HG02884 (cell line): Measurements from ENCODE around the gene ZNF343.
"Not testable (repeated sequence)": the region's sequence is repeated elsewhere in the genome, so short reads cannot be mapped to it uniquely, and the experiment has no call there.

ENCODE experiments used
- ATAC-seq: cut with Tn5 transposase; IDR thresholded peaks from one replicate; pipeline ENCODE4 v1.9.1; 2021; ENCODE audit warnings: mild to moderate bottlenecking, moderate library complexity; ENCODE audit not compliant: unreplicated experiment

Gene ZNF343

GRCh38 chr20:2521369-2522305 is 12.9 kb upstream of the ZNF343 start:
- no peak for ATAC-seq

- no peak for ATAC-seq
Measured at GRCh38 chr20:2520617-2521016, 11.9 kb upstream of the ZNF343 start.

DNA sequence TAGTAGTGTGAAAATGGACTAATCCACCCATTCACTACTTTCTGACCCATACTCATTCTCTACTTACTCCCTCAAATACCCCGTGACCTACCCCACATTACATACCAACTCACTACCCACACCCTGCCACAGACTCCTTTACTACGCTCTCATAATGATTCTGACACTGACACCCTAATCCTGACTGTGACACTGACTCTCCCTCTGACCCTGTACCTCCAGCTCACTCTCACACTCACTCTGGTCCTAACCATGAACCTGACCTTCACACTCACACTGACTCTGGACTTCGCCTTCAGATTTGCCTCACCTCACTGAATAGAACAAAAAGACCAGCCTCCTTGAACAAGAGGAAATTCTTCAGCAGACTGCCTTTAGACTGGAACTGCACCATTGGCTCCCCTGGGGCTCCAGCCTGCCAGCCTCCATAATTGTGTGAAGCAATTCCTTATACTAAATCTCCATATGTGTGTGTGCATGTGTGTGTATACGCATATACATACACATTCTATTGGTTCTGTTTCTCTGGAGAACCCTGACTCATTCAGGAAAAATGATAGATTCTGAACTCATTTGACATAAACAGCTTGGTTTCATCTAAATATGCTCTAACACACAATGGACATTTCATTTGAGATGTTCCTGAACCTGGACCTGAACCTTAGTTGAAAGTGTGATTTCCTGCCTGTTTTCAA is 10.5 kb upstream of the ZNF343 start:
- ATAC-seq, result no peak

DNA sequence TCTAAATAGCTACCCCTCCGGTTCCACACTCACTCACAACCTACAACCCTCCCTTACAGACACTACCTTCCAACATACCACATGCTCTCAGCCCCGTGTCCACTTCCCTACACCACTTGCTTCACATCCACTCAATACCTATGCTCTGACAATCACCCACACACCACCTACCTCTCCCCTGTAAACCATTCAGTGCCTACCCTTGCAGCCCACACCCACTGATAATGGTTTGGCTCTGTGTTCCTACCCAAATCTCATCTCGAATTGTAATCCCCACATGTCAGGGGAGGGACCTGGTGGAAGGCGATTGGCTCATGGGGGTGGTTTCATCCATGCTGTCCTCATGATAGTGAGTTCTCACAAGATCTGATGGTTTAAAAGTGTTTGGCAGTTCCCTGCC is 9.8 kb upstream of the ZNF343 start:
- no peak for ATAC-seq

GRCh38 chr20:2518096-2518495 is 9.4 kb upstream of the ZNF343 start:
- no peak for ATAC-seq

DNA sequence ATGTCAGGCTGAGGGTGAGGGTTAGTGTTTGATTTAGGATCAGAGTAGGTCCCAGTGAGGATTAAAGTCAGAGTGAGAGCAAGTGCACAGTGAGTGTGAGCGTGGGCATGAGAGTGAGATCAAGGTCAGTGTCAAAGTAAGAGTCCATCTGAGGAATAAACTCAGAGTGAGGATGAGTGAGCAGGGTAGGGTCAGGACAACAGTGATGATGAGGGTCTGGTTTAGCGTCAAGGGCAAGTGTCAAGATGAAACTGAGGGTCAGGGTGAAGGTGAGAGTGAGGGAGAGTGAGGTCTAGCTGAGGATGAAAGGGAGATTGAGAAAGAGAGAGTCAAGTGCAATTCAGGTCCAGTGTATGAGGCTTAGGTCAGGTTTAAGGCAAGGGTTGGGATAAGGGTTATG is 7.7 kb upstream of the ZNF343 start:
- ATAC-seq, result no peak

DNA sequence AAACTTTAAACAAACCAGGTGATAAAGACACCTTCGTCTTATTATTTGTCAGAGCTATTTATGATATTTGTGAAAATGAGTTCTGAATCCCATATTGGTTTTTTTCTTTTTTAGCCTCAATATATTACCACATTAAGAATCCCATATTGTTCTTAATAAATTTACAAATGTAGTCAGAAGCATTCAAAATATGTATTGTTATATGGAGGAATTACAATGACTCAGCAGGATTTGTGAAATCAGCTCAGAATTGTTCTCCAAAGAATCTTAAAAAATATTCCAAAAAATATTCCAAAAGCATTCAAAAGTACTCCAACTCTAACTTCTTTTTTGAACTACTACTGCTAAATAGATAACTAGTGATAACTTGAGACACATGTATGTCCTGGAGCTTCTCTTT is 6.5 kb upstream of the ZNF343 start:
- no peak for ATAC-seq

DNA sequence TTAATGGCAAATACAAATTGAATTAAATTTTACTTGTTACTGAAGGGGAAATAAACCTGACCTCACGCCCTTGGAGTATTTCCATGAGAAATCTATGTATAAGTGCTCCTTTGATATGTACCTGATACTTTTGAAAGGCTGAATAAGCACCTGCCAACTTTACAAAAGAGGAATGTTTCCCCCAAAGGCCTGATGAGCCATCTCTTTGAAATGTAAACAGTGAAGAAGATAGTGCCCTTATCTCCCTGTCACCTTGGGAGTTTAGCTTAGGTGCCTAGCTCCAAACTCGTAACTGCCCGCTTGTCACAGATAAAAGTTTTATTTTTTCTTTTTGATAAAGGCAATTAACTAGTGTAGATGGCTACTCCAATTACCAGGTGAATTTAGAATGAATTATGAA is 1.1 kb upstream of the ZNF343 start:
- no peak for ATAC-seq

GRCh38 chr20:2509468-2509781 is 710 bp upstream of the ZNF343 start:
- ATAC-seq, result no peak

- no peak for ATAC-seq
Measured at GRCh38 chr20:2507875-2508630, 662 bp downstream of the ZNF343 start.

- ATAC-seq, result no peak
Measured at GRCh38 chr20:2507464-2507863, 1.3 kb downstream of the ZNF343 start.

GRCh38 chr20:2506426-2506825 is 2.3 kb downstream of the ZNF343 start:
- not testable (repeated sequence) for ATAC-seq

GRCh38 chr20:2504803-2505202 is 3.9 kb downstream of the ZNF343 start:
- ATAC-seq, result not testable (repeated sequence)

DNA sequence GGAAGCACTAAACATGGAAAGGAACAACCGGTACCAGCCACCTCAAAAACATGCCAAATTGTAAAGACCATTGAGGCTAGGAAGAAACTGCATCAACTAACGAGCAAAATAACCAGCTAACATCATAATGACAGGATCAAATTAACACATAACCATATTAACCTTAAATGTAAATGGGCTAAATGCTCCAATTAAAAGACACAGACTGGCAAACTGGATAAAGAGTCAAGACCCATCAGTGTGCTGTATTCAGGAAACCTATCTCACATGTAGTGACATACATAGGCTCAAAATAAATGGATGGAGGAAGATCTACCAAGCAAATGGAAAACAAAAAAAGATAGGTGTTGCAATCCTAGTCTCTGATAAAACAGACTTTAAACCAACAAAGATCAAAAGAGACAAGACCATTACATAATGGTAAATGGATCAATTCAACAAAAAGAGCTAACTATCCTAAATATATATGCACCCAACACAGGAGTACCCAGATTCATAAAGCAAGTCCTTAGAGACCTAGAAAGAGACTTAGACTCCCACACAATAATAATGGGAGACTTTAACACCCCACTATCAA is 5.8 kb downstream of the ZNF343 start:
- not testable (repeated sequence) for ATAC-seq

DNA sequence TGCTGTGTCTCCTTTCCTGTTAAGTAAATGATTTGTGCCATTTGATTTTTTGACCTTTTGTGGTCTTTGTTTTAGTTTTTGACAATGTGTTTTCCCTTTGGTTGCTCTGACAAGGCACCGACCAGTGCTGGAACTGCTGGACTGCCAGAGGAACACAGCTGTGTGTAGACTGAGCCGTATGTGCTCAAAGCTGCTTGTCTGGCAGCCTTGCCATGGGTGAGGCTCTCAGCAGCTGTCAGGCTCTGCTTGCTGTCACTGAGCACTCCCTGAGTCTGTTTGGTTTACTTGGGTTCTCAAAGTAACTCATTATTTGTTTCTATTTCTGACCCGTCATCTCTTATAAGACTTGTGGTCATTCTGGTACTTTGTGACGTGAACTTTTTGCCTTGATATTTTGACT is 23.1 kb downstream of the ZNF343 start:
- no peak for ATAC-seq

DNA sequence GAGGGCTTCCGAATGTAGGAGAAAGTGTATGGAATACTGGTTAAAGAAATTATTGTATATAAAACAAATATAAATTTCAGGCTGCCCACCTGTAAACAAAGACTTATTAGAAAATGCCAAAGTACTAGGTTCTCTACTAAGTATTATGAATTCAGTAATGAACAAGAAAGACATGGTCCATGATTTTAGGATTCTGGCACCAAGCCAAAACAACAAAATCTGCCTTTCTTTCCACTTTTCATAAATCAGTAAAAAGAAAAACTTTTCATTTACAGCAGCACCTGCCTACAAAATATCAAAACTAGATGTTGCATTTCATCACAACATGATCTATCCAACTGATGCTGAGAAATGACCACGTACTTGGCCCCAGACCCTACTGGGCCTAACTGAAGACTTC is 23.6 kb downstream of the ZNF343 start:
- ATAC-seq, result no peak

DNA sequence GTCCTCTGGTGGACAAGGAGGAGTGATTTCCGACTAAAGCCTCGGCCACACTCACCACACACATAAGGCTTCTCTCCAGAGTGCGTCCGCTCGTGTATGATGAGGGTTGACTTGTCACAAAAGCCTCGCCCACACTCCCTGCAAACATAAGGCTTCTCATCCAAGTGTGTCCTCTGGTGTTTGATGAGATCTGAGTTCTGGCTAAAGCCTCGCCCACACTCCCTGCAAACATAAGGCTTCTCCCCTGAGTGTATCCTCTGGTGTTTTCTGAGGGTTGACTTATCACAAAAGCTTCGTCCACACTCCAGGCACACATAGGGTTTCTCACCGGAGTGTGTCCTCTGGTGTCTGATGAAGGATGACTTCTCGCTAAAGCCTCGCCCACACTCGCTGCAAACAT is 25.2 kb downstream of the ZNF343 start:
- no peak for ATAC-seq

- no peak for ATAC-seq
Measured at GRCh38 chr20:2480381-2480780, 28.3 kb downstream of the ZNF343 start.

DNA sequence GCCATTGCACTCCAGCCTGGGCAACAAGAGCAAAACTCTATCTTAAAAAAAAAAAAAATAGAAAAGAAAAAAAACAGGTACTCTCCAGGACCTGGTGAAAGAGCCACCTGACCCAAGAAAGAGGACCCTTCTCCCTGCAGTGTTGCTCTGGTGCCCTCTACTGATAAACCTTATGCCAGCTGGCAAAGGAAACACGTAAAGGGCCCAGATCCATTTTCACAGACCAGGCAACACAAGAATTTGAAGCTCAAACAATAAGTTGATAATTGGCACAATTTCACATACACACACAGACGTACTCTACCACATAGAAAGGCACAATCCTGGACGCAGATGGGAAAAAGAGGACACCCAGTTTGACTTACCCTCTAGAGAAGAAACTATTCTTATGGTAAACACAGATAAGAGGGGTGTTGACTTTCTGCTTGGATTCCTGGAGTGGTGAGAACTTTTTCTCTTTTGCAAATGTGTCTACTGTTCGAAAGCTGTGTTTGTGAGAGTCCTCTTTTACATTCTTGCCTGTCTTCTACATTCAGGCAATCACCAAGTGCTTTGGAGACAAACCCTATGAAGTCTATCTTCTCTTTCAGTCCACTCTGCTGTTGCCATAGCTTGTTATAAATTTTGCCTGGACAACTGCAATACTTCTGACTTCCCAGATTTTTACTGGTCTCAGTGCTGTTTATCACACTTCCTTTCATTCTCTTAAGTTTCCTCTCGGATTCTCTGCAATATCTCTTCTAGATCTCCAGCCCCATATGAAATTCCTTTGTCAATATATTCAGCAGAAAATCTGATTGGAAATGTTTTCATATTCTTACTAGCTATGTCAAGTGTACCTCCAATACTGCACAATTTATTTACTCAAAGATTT is 31.7 kb downstream of the ZNF343 start:
- ATAC-seq, result no peak
